ENCODE results near the gene GRAMD4.
A peak's percentile ranks its signal among the peaks of the same experiment; 100 is the strongest.
"Not testable (repeated sequence)": the region's sequence is repeated elsewhere in the genome, so short reads cannot be mapped to it uniquely, and the experiment has no call there.

GRAMD4 gene

GRCh38 chr22:46640293-46641055 lies 20.3 kb downstream of the GRAMD4 start:
- TF ChIP-seq PAX5 (IDR thresholded peaks at IDR 0.05; ENCODE audit: insufficient read depth, low read length, severe bottlenecking): no peak
- TF ChIP-seq SPI1 (IDR thresholded peaks at IDR 0.05; ENCODE audit: low read depth, low read length): no peak
- no peak for TF ChIP-seq TAF1 (IDR thresholded peaks at IDR 0.05; ENCODE audit: low read depth, low read length)
- TF ChIP-seq POLR2AphosphoS5 (IDR thresholded peaks at IDR 0.05; ENCODE audit: low read depth, low read length): no peak
- no peak for TF ChIP-seq POU2F2 (IDR thresholded peaks at IDR 0.05; ENCODE audit: low read depth, low read length)
- TF ChIP-seq POLR2A (IDR thresholded peaks at IDR 0.05; ENCODE audit: low read depth, low read length): no peak
- FAIRE-seq (no peak), DNase-seq (ENCODE audit: insufficient read length, low spot score) (no peak)

- DNase-seq (ENCODE audit: insufficient read length, low spot score) (no peak), FAIRE-seq (no peak)
- TF ChIP-seq POLR2AphosphoS5 (IDR thresholded peaks at IDR 0.05; ENCODE audit: low read depth, low read length) (no peak), POU2F2 (IDR thresholded peaks at IDR 0.05; ENCODE audit: low read depth, low read length) (no peak), TAF1 (IDR thresholded peaks at IDR 0.05; ENCODE audit: low read depth, low read length) (no peak), SPI1 (IDR thresholded peaks at IDR 0.05; ENCODE audit: low read depth, low read length) (no peak), POLR2A (IDR thresholded peaks at IDR 0.05; ENCODE audit: low read depth, low read length) (no peak), PAX5 (IDR thresholded peaks at IDR 0.05; ENCODE audit: insufficient read depth, low read length, severe bottlenecking) (no peak)
Observed at GRCh38 chr22:46641811-46642266, 21.7 kb downstream of the GRAMD4 start.

GRCh38 chr22:46642840-46643480 lies 22.8 kb downstream of the GRAMD4 start:
- peak; percentile 16 for FAIRE-seq
- not testable (repeated sequence) for DNase-seq (ENCODE audit: insufficient read length, low spot score)

GRCh38 chr22:46646531-46647215 lies 26.5 kb downstream of the GRAMD4 start:
- FAIRE-seq (no peak), DNase-seq (ENCODE audit: insufficient read length, low spot score) (no peak)
- no peak for TF ChIP-seq PAX5 (IDR thresholded peaks at IDR 0.05; ENCODE audit: insufficient read depth, low read length, severe bottlenecking)
- no peak for TF ChIP-seq POU2F2 (IDR thresholded peaks at IDR 0.05; ENCODE audit: low read depth, low read length)
- TF ChIP-seq POLR2A (IDR thresholded peaks at IDR 0.05; ENCODE audit: low read depth, low read length): no peak
- no peak for TF ChIP-seq SPI1 (IDR thresholded peaks at IDR 0.05; ENCODE audit: low read depth, low read length)
- TF ChIP-seq POLR2AphosphoS5 (IDR thresholded peaks at IDR 0.05; ENCODE audit: low read depth, low read length): no peak
- no peak for TF ChIP-seq TAF1 (IDR thresholded peaks at IDR 0.05; ENCODE audit: low read depth, low read length)

GRCh38 chr22:46648225-46648820 lies 28.1 kb downstream of the GRAMD4 start:
- peak; percentile 13 for FAIRE-seq
- not testable (repeated sequence) for DNase-seq (ENCODE audit: insufficient read length, low spot score)

- TF ChIP-seq SPI1 (IDR thresholded peaks at IDR 0.05; ENCODE audit: low read depth, low read length) (no peak), POLR2AphosphoS5 (IDR thresholded peaks at IDR 0.05; ENCODE audit: low read depth, low read length) (no peak), PAX5 (IDR thresholded peaks at IDR 0.05; ENCODE audit: insufficient read depth, low read length, severe bottlenecking) (no peak), POU2F2 (IDR thresholded peaks at IDR 0.05; ENCODE audit: low read depth, low read length) (no peak), POLR2A (IDR thresholded peaks at IDR 0.05; ENCODE audit: low read depth, low read length) (no peak), TAF1 (IDR thresholded peaks at IDR 0.05; ENCODE audit: low read depth, low read length) (no peak)
- no peak for DNase-seq (ENCODE audit: insufficient read length, low spot score)
- no peak for FAIRE-seq
Observed at GRCh38 chr22:46649141-46650077, 29.2 kb downstream of the GRAMD4 start.

GRCh38 chr22:46650078-46650810 lies 30.1 kb downstream of the GRAMD4 start:
- DNase-seq (ENCODE audit: insufficient read length, low spot score): no peak
- FAIRE-seq: no peak
- TF ChIP-seq PAX5 (IDR thresholded peaks at IDR 0.05; ENCODE audit: insufficient read depth, low read length, severe bottlenecking) (no peak), TAF1 (IDR thresholded peaks at IDR 0.05; ENCODE audit: low read depth, low read length) (no peak), POLR2A (IDR thresholded peaks at IDR 0.05; ENCODE audit: low read depth, low read length) (no peak), SPI1 (IDR thresholded peaks at IDR 0.05; ENCODE audit: low read depth, low read length) (no peak), POU2F2 (IDR thresholded peaks at IDR 0.05; ENCODE audit: low read depth, low read length) (no peak), POLR2AphosphoS5 (IDR thresholded peaks at IDR 0.05; ENCODE audit: low read depth, low read length) (no peak)

- FAIRE-seq (no peak), DNase-seq (ENCODE audit: insufficient read length, low spot score) (no peak)
- no peak for TF ChIP-seq POLR2AphosphoS5 (IDR thresholded peaks at IDR 0.05; ENCODE audit: low read depth, low read length)
- no peak for TF ChIP-seq TAF1 (IDR thresholded peaks at IDR 0.05; ENCODE audit: low read depth, low read length)
- TF ChIP-seq POU2F2 (IDR thresholded peaks at IDR 0.05; ENCODE audit: low read depth, low read length): no peak
- TF ChIP-seq SPI1 (IDR thresholded peaks at IDR 0.05; ENCODE audit: low read depth, low read length): no peak
- TF ChIP-seq POLR2A (IDR thresholded peaks at IDR 0.05; ENCODE audit: low read depth, low read length): no peak
Observed at GRCh38 chr22:46651316-46651715, 31.1 kb downstream of the GRAMD4 start.

Measured in GM12891 (cell line).